Natural killer cell (primary cell): ENCODE data around the gene OR2V2. TPM values are rescaled to one million over a fixed set of nuclear protein-coding genes. Genes with fewer than 3 reads are reported as not detected.

ENCODE experiments used
- ATAC-seq, 3 donors: fragments of 150-1000 bp in 2 of 3; fragments of 200-7000 bp in 1 of 3; cut with Tn5 transposase; 1 replicate in 1 of 3; 2 replicates in 2 of 3; pipeline ENCODE4 v1.10.0; 2021; ENCODE audit warnings: mild to moderate bottlenecking in 2 of 3, moderate library complexity in 2 of 3
- DNase-seq, 2 donors: peaks; one replicate each; pipeline versions ENCODE4 v3.0.0 to v3.0.0-alpha.2; 2013 to 2021; ENCODE audit warnings: mixed read lengths in 1 of 2
- H3K27ac ChIP-seq: one replicate; pipeline ENCODE4 v1.5.1; 2013; ENCODE audit warnings: mild to moderate bottlenecking, low read length
- H3K27me3 ChIP-seq: one replicate; pipeline ENCODE4 v1.6.1; 2013; ENCODE audit warnings: low read length; ENCODE audit not compliant: control insufficient read depth, insufficient read depth
- H3K36me3 ChIP-seq: one replicate; pipeline ENCODE4 v1.6.1; 2013; ENCODE audit warnings: low read length; ENCODE audit not compliant: control insufficient read depth, insufficient read depth
- H3K4me1 ChIP-seq: one replicate; pipeline ENCODE4 v1.6.1; 2013; ENCODE audit warnings: low read length; ENCODE audit not compliant: control insufficient read depth, insufficient read depth
- H3K4me3 ChIP-seq: one replicate; pipeline ENCODE4 v1.5.1; 2013; ENCODE audit warnings: low read length
- H3K9me3 ChIP-seq: one replicate; pipeline ENCODE4 v1.6.1; 2013; ENCODE audit warnings: low read length; ENCODE audit not compliant: control insufficient read depth, insufficient read depth
- H3K27ac Mint-ChIP-seq, 2 donors: one replicate each; pipeline ENCODE4 v1.8.0; 2022; ENCODE audit warnings: mild to moderate bottlenecking in 2 of 2, mixed read lengths in 2 of 2, moderate library complexity in 1 of 2
- H3K27me3 Mint-ChIP-seq, 2 donors: one replicate each; pipeline ENCODE4 v1.8.0; 2022; ENCODE audit warnings: low read depth in 2 of 2, mixed read lengths in 2 of 2
- H3K36me3 Mint-ChIP-seq: one replicate; pipeline ENCODE4 v1.8.0; 2022; ENCODE audit warnings: mixed read lengths
- H3K4me1 Mint-ChIP-seq, 2 donors: one replicate each; pipeline ENCODE4 v1.8.0; 2022; ENCODE audit warnings: mixed read lengths in 2 of 2
- H3K4me3 Mint-ChIP-seq: one replicate; pipeline ENCODE4 v1.8.0; 2022; ENCODE audit warnings: mild to moderate bottlenecking, moderate library complexity, mixed read lengths
- H3K9me3 Mint-ChIP-seq, 2 donors: one replicate each; pipeline ENCODE4 v1.8.0; 2022; ENCODE audit warnings: mixed read lengths in 2 of 2
- CTCF ChIP-seq: fragments of 200-600 bp; IDR thresholded peaks from one replicate; pipeline ENCODE4 v1.8.0; 2022; ENCODE audit warnings: antibody characterized with exemption
- WGBS: methylation state at CpG from one replicate; pipeline ENCODE4 v1.1.7; 2013; ENCODE audit warnings: missing lambda C conversion rate; ENCODE audit not compliant: insufficient coverage; 5-methylcytosine and 5-hydroxymethylcytosine counted together
- intact Hi-C: fragments of 100-400 bp; cut with micrococcal nuclease; formaldehyde crosslinking; loops from one replicate; pipeline ENCODE4 v1.14.2; 2022
- total RNA-seq, 4 donors: library from RNA; stranded (reverse); fragments of 120-200 nt in 1 of 4; gene quantifications; one replicate each; pipeline versions ENCODE4 v1.2.3 to v1.2.4, GENCODE V29; 2013 to 2022

OR2V2 gene
- total RNA-seq, 3 donors from 2014 or later (not counting 1 experiment from before 2014, with no cell fraction given), result not detected

- H3K4me3 Mint-ChIP-seq, result no peak overlapping the region
- H3K4me1 Mint-ChIP-seq, result no peaks in the 10 kb centered on the region
- H3K27ac ChIP-seq, result no peak overlapping the region
- peaks cover 18% of the 10 kb centered on the region for H3K27me3 ChIP-seq
- H3K27me3 Mint-ChIP-seq, result peaks cover 37 to 61% of the 10 kb centered on the region in 2 donors
- no peak overlapping the region for H3K27ac Mint-ChIP-seq
- no peaks in the 10 kb centered on the region for H3K9me3 Mint-ChIP-seq
- H3K4me3 ChIP-seq, result no peak overlapping the region
- DNase-seq (no peak), ATAC-seq (no peak)
- no peak for TF ChIP-seq CTCF
- 57% methylated on average over 33 of the region's 33 CpGs for WGBS
- no peaks in the 10 kb centered on the region for H3K4me1 ChIP-seq
- no peaks in the 10 kb centered on the region for H3K36me3 ChIP-seq
- intact Hi-C loops, result no loop called here
- H3K36me3 Mint-ChIP-seq, result no peaks in the 10 kb centered on the region
- H3K9me3 ChIP-seq, result no peaks in the 10 kb centered on the region
Measured at GRCh38 chr5:181114284-181114843, 33.0 kb upstream of the OR2V2 start.

- TF ChIP-seq CTCF, result no peak
- DNase-seq (no peak), ATAC-seq (no peak)
- Histone ChIP-seq H3K4me3 (no peak overlapping the region), H3K27ac (no peak overlapping the region), H3K27me3 (peaks cover 18% of the 10 kb centered on the region), H3K36me3 (no peaks in the 10 kb centered on the region), H3K4me1 (no peaks in the 10 kb centered on the region), H3K9me3 (no peaks in the 10 kb centered on the region)
- Mint-ChIP-seq H3K4me1 (no peaks in the 10 kb centered on the region), H3K9me3 (no peaks in the 10 kb centered on the region), H3K36me3 (no peaks in the 10 kb centered on the region), H3K4me3 (no peak overlapping the region), H3K27ac (no peak overlapping the region), H3K27me3 (peaks cover 37 to 67% of the 10 kb centered on the region in 2 donors)
- intact Hi-C loops, result no loop called here
- WGBS, result 13% methylated on average over 47 of the region's 47 CpGs
Measured at GRCh38 chr5:181114844-181115778, 32.3 kb upstream of the OR2V2 start.

DNA sequence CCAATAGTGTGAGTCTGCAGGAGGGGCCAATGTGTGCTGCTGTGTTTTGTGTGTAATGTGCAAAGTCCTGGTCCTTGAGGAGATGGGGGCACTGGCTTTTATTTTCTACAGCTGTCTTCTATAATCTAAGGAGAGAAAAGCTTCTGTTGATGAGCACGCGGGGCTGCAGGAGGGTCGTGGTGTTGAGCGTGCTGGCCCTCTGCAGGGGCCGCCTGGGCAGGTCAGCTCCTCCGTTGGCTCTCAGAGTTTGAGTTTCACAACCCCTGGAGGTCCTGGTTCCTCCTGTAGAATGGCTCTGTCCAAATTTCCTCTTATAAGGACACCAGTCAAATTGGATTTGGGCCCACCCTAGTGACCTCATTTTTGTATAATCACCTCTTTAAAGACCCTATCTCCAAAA lies 29.0 kb upstream of the OR2V2 start:
- intact Hi-C loops, result no loop called here
- Mint-ChIP-seq H3K27me3 (peaks cover 33 to 68% of the 10 kb centered on the region in 2 donors), H3K27ac (no peak overlapping the region), H3K4me1 (no peaks in the 10 kb centered on the region), H3K36me3 (no peaks in the 10 kb centered on the region), H3K4me3 (no peak overlapping the region), H3K9me3 (no peaks in the 10 kb centered on the region)
- Histone ChIP-seq H3K27ac (no peak overlapping the region), H3K4me1 (no peaks in the 10 kb centered on the region), H3K36me3 (no peaks in the 10 kb centered on the region), H3K27me3 (peaks cover 22% of the 10 kb centered on the region), H3K4me3 (no peak overlapping the region), H3K9me3 (no peaks in the 10 kb centered on the region)
- no peak for DNase-seq
- no peak for TF ChIP-seq CTCF
- no peak for ATAC-seq
- 90% methylated on average over 6 of the region's 6 CpGs for WGBS
